Measurements from ENCODE around the gene CFAP99.
"Not testable (repeated sequence)": the region's sequence is repeated elsewhere in the genome, so short reads cannot be mapped to it uniquely, and the experiment has no call there.

CFAP99 gene

DNA sequence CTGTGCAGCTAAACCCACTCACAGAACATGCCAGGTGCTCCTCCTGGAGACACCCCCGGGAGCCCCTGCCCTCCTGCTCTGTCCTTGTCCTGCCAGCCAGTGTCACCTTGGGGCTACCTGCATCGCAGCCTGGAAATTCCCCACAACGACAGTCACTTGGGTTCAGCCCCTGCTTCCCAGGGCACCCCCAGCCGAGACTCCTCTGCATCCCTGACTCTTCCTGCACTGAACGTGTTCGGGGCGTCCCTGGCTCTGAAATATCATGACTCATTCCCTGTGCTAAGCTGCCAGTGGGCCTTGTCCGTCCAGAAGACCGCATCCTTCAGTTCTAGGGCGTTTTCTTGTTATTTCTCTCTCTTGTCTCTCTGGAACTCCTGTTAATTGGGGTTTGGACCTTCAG lies 5.8 kb downstream of the CFAP99 start:
- peaks cover 34% of the 10 kb centered on the region for H3K27me3 ChIP-seq (ENCODE audit: insufficient read depth, insufficient read length)
- no peaks in the 10 kb centered on the region for H3K36me3 ChIP-seq (ENCODE audit: insufficient read depth, insufficient read length, low read length)
- H3K4me3 ChIP-seq (ENCODE audit: insufficient read length, low read depth) = no peak overlapping the region

GRCh38 chr4:2425386-2426068 lies 6.8 kb downstream of the CFAP99 start:
- no peaks in the 10 kb centered on the region for H3K9me3 ChIP-seq (ENCODE audit: insufficient read depth, low read length)
- H3K27me3 ChIP-seq (ENCODE audit: insufficient read depth, insufficient read length) = peaks cover 24% of the 10 kb centered on the region
- no peak for TF ChIP-seq SUZ12 (IDR thresholded peaks at IDR 0.05; ENCODE audit: extremely low read depth, insufficient read depth, insufficient read length)
- no peak for TF ChIP-seq YY1 (IDR thresholded peaks at IDR 0.05; ENCODE audit: insufficient read depth, insufficient read length)
- TF ChIP-seq ZNF274 (IDR thresholded peaks at IDR 0.05; ENCODE audit: low read depth, low read length) = no peak
- no peak for DNase-seq (ENCODE audit: low read depth, low spot score)
- H3K36me3 ChIP-seq (ENCODE audit: insufficient read depth, insufficient read length, low read length) = no peaks in the 10 kb centered on the region
- H3K9ac ChIP-seq (ENCODE audit: insufficient read length, low read depth) = no peak overlapping the region
- H3K4me1 ChIP-seq (ENCODE audit: insufficient read depth, insufficient read length) = peaks cover 17% of the 10 kb centered on the region
- H3K4me3 ChIP-seq (ENCODE audit: insufficient read length, low read depth) = no peak overlapping the region

More for the DNA sequence above, 5.8 kb downstream of the CFAP99 start:
- H3K4me1 ChIP-seq (ENCODE audit: insufficient read depth, insufficient read length) = peaks cover 17% of the 10 kb centered on the region
- TF ChIP-seq YY1 (IDR thresholded peaks at IDR 0.05; ENCODE audit: insufficient read depth, insufficient read length) = no peak
- TF ChIP-seq SUZ12 (IDR thresholded peaks at IDR 0.05; ENCODE audit: extremely low read depth, insufficient read depth, insufficient read length) = no peak
- no peak for TF ChIP-seq ZNF274 (IDR thresholded peaks at IDR 0.05; ENCODE audit: low read depth, low read length)
- H3K9me3 ChIP-seq (ENCODE audit: insufficient read depth, low read length) = no peaks in the 10 kb centered on the region
- H3K9ac ChIP-seq (ENCODE audit: insufficient read length, low read depth) = no peak overlapping the region
- no peak for DNase-seq (ENCODE audit: low read depth, low spot score)

- Histone ChIP-seq H3K9ac (ENCODE audit: insufficient read length, low read depth) (no peak overlapping the region), H3K36me3 (ENCODE audit: insufficient read depth, insufficient read length, low read length) (no peaks in the 10 kb centered on the region), H3K4me3 (ENCODE audit: insufficient read length, low read depth) (no peak overlapping the region), H3K4me1 (ENCODE audit: insufficient read depth, insufficient read length) (peaks cover 17% of the 10 kb centered on the region), H3K9me3 (ENCODE audit: insufficient read depth, low read length) (no peaks in the 10 kb centered on the region), H3K27me3 (ENCODE audit: insufficient read depth, insufficient read length) (peaks cover 19% of the 10 kb centered on the region)
- TF ChIP-seq YY1 (IDR thresholded peaks at IDR 0.05; ENCODE audit: insufficient read depth, insufficient read length) = no peak
- TF ChIP-seq SUZ12 (IDR thresholded peaks at IDR 0.05; ENCODE audit: extremely low read depth, insufficient read depth, insufficient read length) = no peak
- TF ChIP-seq ZNF274 (IDR thresholded peaks at IDR 0.05; ENCODE audit: low read depth, low read length) = no peak
- no peak for DNase-seq (ENCODE audit: low read depth, low spot score)
Measured at GRCh38 chr4:2426069-2426397, 7.3 kb downstream of the CFAP99 start.

GRCh38 chr4:2426711-2427275 lies 8.0 kb downstream of the CFAP99 start:
- Histone ChIP-seq H3K36me3 (ENCODE audit: insufficient read depth, insufficient read length, low read length) (no peaks in the 10 kb centered on the region), H3K4me1 (ENCODE audit: insufficient read depth, insufficient read length) (peaks cover 17% of the 10 kb centered on the region), H3K9me3 (ENCODE audit: insufficient read depth, low read length) (no peaks in the 10 kb centered on the region), H3K4me3 (ENCODE audit: insufficient read length, low read depth) (no peak overlapping the region), H3K27me3 (ENCODE audit: insufficient read depth, insufficient read length) (peaks cover 12% of the 10 kb centered on the region), H3K9ac (ENCODE audit: insufficient read length, low read depth) (no peak overlapping the region)
- no peak for DNase-seq (ENCODE audit: low read depth, low spot score)
- TF ChIP-seq YY1 (IDR thresholded peaks at IDR 0.05; ENCODE audit: insufficient read depth, insufficient read length) (no peak), SUZ12 (IDR thresholded peaks at IDR 0.05; ENCODE audit: extremely low read depth, insufficient read depth, insufficient read length) (no peak), ZNF274 (IDR thresholded peaks at IDR 0.05; ENCODE audit: low read depth, low read length) (no peak)

GRCh38 chr4:2427383-2428334 lies 8.9 kb downstream of the CFAP99 start:
- Histone ChIP-seq H3K9me3 (ENCODE audit: insufficient read depth, low read length) (no peaks in the 10 kb centered on the region), H3K9ac (ENCODE audit: insufficient read length, low read depth) (peak overlapping the region; percentile 27), H3K27me3 (ENCODE audit: insufficient read depth, insufficient read length) (peaks cover 4% of the 10 kb centered on the region), H3K36me3 (ENCODE audit: insufficient read depth, insufficient read length, low read length) (no peaks in the 10 kb centered on the region), H3K4me1 (ENCODE audit: insufficient read depth, insufficient read length) (peaks cover 13% of the 10 kb centered on the region), H3K4me3 (ENCODE audit: insufficient read length, low read depth) (no peak overlapping the region)
- no peak for DNase-seq (ENCODE audit: low read depth, low spot score)
- TF ChIP-seq ZNF274 (IDR thresholded peaks at IDR 0.05; ENCODE audit: low read depth, low read length) (no peak), SUZ12 (IDR thresholded peaks at IDR 0.05; ENCODE audit: extremely low read depth, insufficient read depth, insufficient read length) (no peak), YY1 (IDR thresholded peaks at IDR 0.05; ENCODE audit: insufficient read depth, insufficient read length) (no peak)

GRCh38 chr4:2428496-2429213 lies 9.9 kb downstream of the CFAP99 start:
- peaks cover 10% of the 10 kb centered on the region for H3K4me1 ChIP-seq (ENCODE audit: insufficient read depth, insufficient read length)
- no peak for TF ChIP-seq YY1 (IDR thresholded peaks at IDR 0.05; ENCODE audit: insufficient read depth, insufficient read length)
- TF ChIP-seq SUZ12 (IDR thresholded peaks at IDR 0.05; ENCODE audit: extremely low read depth, insufficient read depth, insufficient read length) = no peak
- TF ChIP-seq ZNF274 (IDR thresholded peaks at IDR 0.05; ENCODE audit: low read depth, low read length) = no peak
- no peaks in the 10 kb centered on the region for H3K36me3 ChIP-seq (ENCODE audit: insufficient read depth, insufficient read length, low read length)
- no peak overlapping the region for H3K9ac ChIP-seq (ENCODE audit: insufficient read length, low read depth)
- H3K4me3 ChIP-seq (ENCODE audit: insufficient read length, low read depth) = no peak overlapping the region
- H3K9me3 ChIP-seq (ENCODE audit: insufficient read depth, low read length) = no peaks in the 10 kb centered on the region
- H3K27me3 ChIP-seq (ENCODE audit: insufficient read depth, insufficient read length) = peaks cover 2% of the 10 kb centered on the region
- DNase-seq (ENCODE audit: low read depth, low spot score) = no peak

- H3K36me3 ChIP-seq (ENCODE audit: insufficient read depth, insufficient read length, low read length); H3K9ac ChIP-seq (ENCODE audit: insufficient read length, low read depth); H3K4me1 ChIP-seq (ENCODE audit: insufficient read depth, insufficient read length); DNase-seq (ENCODE audit: low read depth, low spot score); H3K9me3 ChIP-seq (ENCODE audit: insufficient read depth, low read length); H3K4me3 ChIP-seq (ENCODE audit: insufficient read length, low read depth); H3K27me3 ChIP-seq (ENCODE audit: insufficient read depth, insufficient read length): not testable (repeated sequence)
Measured at GRCh38 chr4:2429945-2430757, 11.4 kb downstream of the CFAP99 start.

Data from NT2/D1 (cell line).